Liver (tissue), 3 donors: Measurements from ENCODE around the gene CRISP1.

Experiments
- JUND ChIP-seq, 2 donors: IDR thresholded peaks; 2 replicates each; pipeline ENCODE4 v1.6.1; 2016; ENCODE audit warnings: antibody characterized with exemption in 2 of 2
- TF ChIP-seq, protein P1 (sequence below): fragments of 150-350 bp; IDR thresholded peaks from 2 replicates; pipeline ENCODE4 v1.5.1; 2017; ENCODE audit warnings: improper control_type of control experiment, low read depth, low read length; ENCODE audit not compliant: missing input control
- TF ChIP-seq, protein P2 (sequence below): IDR thresholded peaks from 2 replicates; pipeline ENCODE4 v1.6.1; 2016; ENCODE audit warnings: antibody characterized with exemption
- donor health status: healthy.
- donor health status: healthy.

- TF ChIP-seq, protein P1, sequence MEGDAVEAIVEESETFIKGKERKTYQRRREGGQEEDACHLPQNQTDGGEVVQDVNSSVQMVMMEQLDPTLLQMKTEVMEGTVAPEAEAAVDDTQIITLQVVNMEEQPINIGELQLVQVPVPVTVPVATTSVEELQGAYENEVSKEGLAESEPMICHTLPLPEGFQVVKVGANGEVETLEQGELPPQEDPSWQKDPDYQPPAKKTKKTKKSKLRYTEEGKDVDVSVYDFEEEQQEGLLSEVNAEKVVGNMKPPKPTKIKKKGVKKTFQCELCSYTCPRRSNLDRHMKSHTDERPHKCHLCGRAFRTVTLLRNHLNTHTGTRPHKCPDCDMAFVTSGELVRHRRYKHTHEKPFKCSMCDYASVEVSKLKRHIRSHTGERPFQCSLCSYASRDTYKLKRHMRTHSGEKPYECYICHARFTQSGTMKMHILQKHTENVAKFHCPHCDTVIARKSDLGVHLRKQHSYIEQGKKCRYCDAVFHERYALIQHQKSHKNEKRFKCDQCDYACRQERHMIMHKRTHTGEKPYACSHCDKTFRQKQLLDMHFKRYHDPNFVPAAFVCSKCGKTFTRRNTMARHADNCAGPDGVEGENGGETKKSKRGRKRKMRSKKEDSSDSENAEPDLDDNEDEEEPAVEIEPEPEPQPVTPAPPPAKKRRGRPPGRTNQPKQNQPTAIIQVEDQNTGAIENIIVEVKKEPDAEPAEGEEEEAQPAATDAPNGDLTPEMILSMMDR, result no peak
- no peak for TF ChIP-seq JUND (IDR thresholded peaks at IDR 0.05)
- TF ChIP-seq, protein P2, sequence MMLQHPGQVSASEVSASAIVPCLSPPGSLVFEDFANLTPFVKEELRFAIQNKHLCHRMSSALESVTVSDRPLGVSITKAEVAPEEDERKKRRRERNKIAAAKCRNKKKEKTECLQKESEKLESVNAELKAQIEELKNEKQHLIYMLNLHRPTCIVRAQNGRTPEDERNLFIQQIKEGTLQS, result no peak
Measured at GRCh38 chr6:49911252-49911651, 44.9 kb upstream of the CRISP1 start.
